Liver (tissue), 9 donors: ENCODE measurements around the gene BCAP29. TPM values are rescaled to one million over a fixed set of nuclear protein-coding genes. Genes with fewer than 3 reads are reported as not detected.

Experiments used
- DNase-seq: peaks from one replicate; pipeline ENCODE4 v3.0.0-alpha.2; 2017; ENCODE audit warnings: low spot score
- H3K27ac ChIP-seq, 2 donors: one replicate each; pipeline ENCODE4 v1.7.0; 2013; ENCODE audit warnings: inconsistent platforms in 2 of 2, low read length in 2 of 2, control low read depth in 1 of 2, low read depth in 1 of 2, mild to moderate bottlenecking in 1 of 2
- H3K27me3 ChIP-seq, 4 donors: one replicate each; pipeline versions ENCODE4 v1.6.1 to v1.7.0; 2013; ENCODE audit warnings: low read length in 3 of 4, inconsistent platforms in 1 of 4, mild to moderate bottlenecking in 1 of 4, moderate library complexity in 1 of 4; ENCODE audit not compliant: control insufficient read depth in 4 of 4, insufficient read depth in 4 of 4
- H3K36me3 ChIP-seq, 4 donors: one replicate each; pipeline versions ENCODE4 v1.6.1 to v1.7.0; 2013; ENCODE audit warnings: low read length in 3 of 4, mild to moderate bottlenecking in 3 of 4, low read depth in 1 of 4, moderate library complexity in 1 of 4; ENCODE audit not compliant: control insufficient read depth in 4 of 4, insufficient read depth in 3 of 4
- H3K4me1 ChIP-seq, 4 donors: one replicate each; pipeline versions ENCODE4 v1.6.1 to v1.7.0; 2013; ENCODE audit warnings: low read length in 3 of 4, mild to moderate bottlenecking in 3 of 4, moderate library complexity in 1 of 4; ENCODE audit not compliant: control insufficient read depth in 4 of 4, insufficient read depth in 4 of 4
- H3K4me3 ChIP-seq, 3 donors: one replicate each; pipeline versions ENCODE4 v1.6.1 to v1.7.0; 2013; ENCODE audit warnings: low read length in 3 of 3, control low read depth in 1 of 3, low read depth in 1 of 3, mild to moderate bottlenecking in 1 of 3
- H3K9ac ChIP-seq, 2 donors: one replicate each; pipeline ENCODE4 v1.7.0; 2013; ENCODE audit warnings: low read length in 2 of 2, mild to moderate bottlenecking in 2 of 2, moderate library complexity in 2 of 2, control low read depth in 1 of 2, low read depth in 1 of 2
- H3K9me3 ChIP-seq, 4 donors: one replicate each; pipeline versions ENCODE4 v1.6.1 to v1.7.0; 2013; ENCODE audit warnings: low read length in 3 of 4; ENCODE audit not compliant: control insufficient read depth in 4 of 4
- EGR1 ChIP-seq, 2 donors: IDR thresholded peaks; 2 replicates each; pipeline ENCODE4 v1.6.1; 2016 to 2018; ENCODE audit warnings: antibody characterized with exemption in 2 of 2, low read depth in 2 of 2
- FOXA1 ChIP-seq: IDR thresholded peaks from 2 replicates; pipeline ENCODE4 v1.6.1; 2016; ENCODE audit warnings: antibody characterized with exemption
- FOXA2 ChIP-seq: IDR thresholded peaks from 2 replicates; pipeline ENCODE4 v1.6.1; 2016; ENCODE audit warnings: antibody characterized with exemption
- GABPA ChIP-seq, 2 donors: IDR thresholded peaks in 1 of 2; conservative IDR thresholded peaks in 1 of 2; 2 replicates each; pipeline ENCODE4 v1.6.1; 2016; ENCODE audit warnings: antibody characterized with exemption in 2 of 2, mild to moderate bottlenecking in 1 of 2, moderate library complexity in 1 of 2
- HNF4A ChIP-seq, 2 donors: conservative IDR thresholded peaks; 2 replicates each; pipeline ENCODE4 v1.6.1; 2016; ENCODE audit warnings: antibody characterized with exemption in 2 of 2, mild to moderate bottlenecking in 2 of 2
- HNF4G ChIP-seq: IDR thresholded peaks from 2 replicates; pipeline ENCODE4 v1.6.1; 2016; ENCODE audit warnings: antibody characterized with exemption
- JUND ChIP-seq, 2 donors: IDR thresholded peaks; 2 replicates each; pipeline ENCODE4 v1.6.1; 2016; ENCODE audit warnings: antibody characterized with exemption in 2 of 2
- NR2F2 ChIP-seq: IDR thresholded peaks from 2 replicates; pipeline ENCODE4 v1.6.1; 2016; ENCODE audit warnings: antibody characterized with exemption
- RAD21 ChIP-seq, 2 donors: IDR thresholded peaks; 2 replicates each; pipeline ENCODE4 v1.6.1; 2016; ENCODE audit warnings: antibody characterized with exemption in 2 of 2, mild to moderate bottlenecking in 2 of 2
- RXRA ChIP-seq, 2 donors: IDR thresholded peaks; 2 replicates each; pipeline ENCODE4 v1.6.1; 2017 to 2018; ENCODE audit warnings: antibody characterized with exemption in 2 of 2, mild to moderate bottlenecking in 1 of 2
- SP1 ChIP-seq: IDR thresholded peaks from 2 replicates; pipeline ENCODE4 v1.6.1; 2018; ENCODE audit warnings: antibody characterized with exemption, mild to moderate bottlenecking
- TAF1 ChIP-seq: conservative IDR thresholded peaks from 2 replicates; pipeline ENCODE4 v1.6.1; 2016; ENCODE audit warnings: antibody characterized with exemption, mild to moderate bottlenecking
- YY1 ChIP-seq: IDR thresholded peaks from 2 replicates; pipeline ENCODE4 v1.6.1; 2016; ENCODE audit warnings: antibody characterized with exemption, mild to moderate bottlenecking
- WGBS: extraction: QIAGEN DNeasy Blood & Tissue Kit; methylation state at CpG from one replicate; pipeline ENCODE4 v1.1.7; 2013; 5-methylcytosine and 5-hydroxymethylcytosine counted together
- polyA plus RNA-seq, 2 donors: library from polyadenylated mRNA; stranded (reverse) in 1 of 2; unstranded in 1 of 2; fragments of 200-250 nt in 1 of 2; fragments of >200 nt in 1 of 2; fragmentation: Nextera tagmentation in 1 of 2; extraction: Ambion mirVana in 1 of 2; gene quantifications; one replicate each; pipeline versions ENCODE4 v1.2.1 to v1.2.3, GENCODE V29; 2013 to 2015
- total RNA-seq, 2 donors: library from RNA; depleted of rRNA; stranded (reverse); fragments of >200 nt; gene quantifications; one replicate each; pipeline ENCODE4 v1.2.3, GENCODE V29; 2014
- TF ChIP-seq, protein P1 (sequence below): IDR thresholded peaks from 2 replicates; pipeline ENCODE4 v1.6.1; 2016; ENCODE audit warnings: antibody characterized with exemption
- TF ChIP-seq, protein P2 (sequence below): IDR thresholded peaks from 2 replicates; pipeline ENCODE4 v1.6.1; 2016; ENCODE audit warnings: antibody characterized with exemption
- TF ChIP-seq, protein P3 (sequence below): fragments of 150-350 bp; IDR thresholded peaks from 2 replicates; pipeline ENCODE4 v1.5.1; 2017; ENCODE audit warnings: improper control_type of control experiment, low read depth, low read length; ENCODE audit not compliant: missing input control
- TF ChIP-seq, protein P4 (sequence below): IDR thresholded peaks from 2 replicates; pipeline ENCODE4 v1.6.1; 2016; ENCODE audit warnings: antibody characterized with exemption
- TF ChIP-seq, protein P5 (sequence below): IDR thresholded peaks from 2 replicates; pipeline ENCODE4 v1.6.1; 2016; ENCODE audit warnings: antibody characterized with exemption, mild to moderate bottlenecking
- donor health status: healthy.
- donor health status: healthy.
- donor health status: healthy.
- donor health status: healthy.
- donor health status: healthy.

The BCAP29 gene
- total and polyA plus RNA-seq, 4 donors = 19.5 to 77.7 (median 36.9) TPM

DNA sequence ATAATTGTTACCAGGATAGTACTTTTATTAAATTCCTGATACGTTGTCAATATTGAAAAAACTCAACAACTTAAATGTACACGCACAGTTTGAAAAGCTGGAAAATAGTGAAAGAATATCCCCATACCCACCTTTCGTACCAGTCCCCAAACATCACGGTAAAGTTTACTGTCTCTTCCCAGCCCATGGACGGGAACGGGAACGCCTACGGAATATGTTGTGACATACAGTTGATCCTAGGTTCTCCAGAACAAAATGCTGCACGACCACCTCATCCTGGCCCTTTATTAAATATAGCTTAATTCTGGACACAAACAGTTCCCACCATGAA lies 527 bp upstream of the BCAP29 start:
- H3K36me3 ChIP-seq = peaks cover 0 to 6% (median 0%) of the 10 kb centered on the region in 4 donors
- H3K4me1 ChIP-seq = peaks cover 0 to 21% (median 5%) of the 10 kb centered on the region in 4 donors
- H3K27ac ChIP-seq = peak overlapping the region; percentile 83 to 88
- WGBS = 7% methylated on average over 9 of the region's 9 CpGs
- peak overlapping the region; percentile 14 to 57 for H3K9ac ChIP-seq
- DNase-seq = no peak
- peak overlapping the region; percentile 67 to 85 (median 80) for H3K4me3 ChIP-seq
- no peaks in the 10 kb centered on the region for H3K9me3 ChIP-seq
- H3K27me3 ChIP-seq = no peaks in the 10 kb centered on the region
- no peak for TF ChIP-seq EGR1 (IDR thresholded peaks at IDR 0.05; ENCODE audit: low read depth in 2 of 2)
- no peak for TF ChIP-seq HNF4G
- TF ChIP-seq YY1 = no peak
- TF ChIP-seq, protein P1, sequence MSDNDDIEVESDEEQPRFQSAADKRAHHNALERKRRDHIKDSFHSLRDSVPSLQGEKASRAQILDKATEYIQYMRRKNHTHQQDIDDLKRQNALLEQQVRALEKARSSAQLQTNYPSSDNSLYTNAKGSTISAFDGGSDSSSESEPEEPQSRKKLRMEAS = no peak
- no peak for TF ChIP-seq RXRA (IDR thresholded peaks at IDR 0.05)
- TF ChIP-seq FOXA2 = no peak
- no peak for TF ChIP-seq FOXA1
- TF ChIP-seq, protein P2, sequence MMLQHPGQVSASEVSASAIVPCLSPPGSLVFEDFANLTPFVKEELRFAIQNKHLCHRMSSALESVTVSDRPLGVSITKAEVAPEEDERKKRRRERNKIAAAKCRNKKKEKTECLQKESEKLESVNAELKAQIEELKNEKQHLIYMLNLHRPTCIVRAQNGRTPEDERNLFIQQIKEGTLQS = no peak
- no peak for TF ChIP-seq JUND (IDR thresholded peaks at IDR 0.05)
- no peak for TF ChIP-seq RAD21 (IDR thresholded peaks at IDR 0.05)
- no peak for TF ChIP-seq SP1
- TF ChIP-seq, protein P3, sequence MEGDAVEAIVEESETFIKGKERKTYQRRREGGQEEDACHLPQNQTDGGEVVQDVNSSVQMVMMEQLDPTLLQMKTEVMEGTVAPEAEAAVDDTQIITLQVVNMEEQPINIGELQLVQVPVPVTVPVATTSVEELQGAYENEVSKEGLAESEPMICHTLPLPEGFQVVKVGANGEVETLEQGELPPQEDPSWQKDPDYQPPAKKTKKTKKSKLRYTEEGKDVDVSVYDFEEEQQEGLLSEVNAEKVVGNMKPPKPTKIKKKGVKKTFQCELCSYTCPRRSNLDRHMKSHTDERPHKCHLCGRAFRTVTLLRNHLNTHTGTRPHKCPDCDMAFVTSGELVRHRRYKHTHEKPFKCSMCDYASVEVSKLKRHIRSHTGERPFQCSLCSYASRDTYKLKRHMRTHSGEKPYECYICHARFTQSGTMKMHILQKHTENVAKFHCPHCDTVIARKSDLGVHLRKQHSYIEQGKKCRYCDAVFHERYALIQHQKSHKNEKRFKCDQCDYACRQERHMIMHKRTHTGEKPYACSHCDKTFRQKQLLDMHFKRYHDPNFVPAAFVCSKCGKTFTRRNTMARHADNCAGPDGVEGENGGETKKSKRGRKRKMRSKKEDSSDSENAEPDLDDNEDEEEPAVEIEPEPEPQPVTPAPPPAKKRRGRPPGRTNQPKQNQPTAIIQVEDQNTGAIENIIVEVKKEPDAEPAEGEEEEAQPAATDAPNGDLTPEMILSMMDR = no peak
- TF ChIP-seq NR2F2 = no peak
- TF ChIP-seq, protein P4, sequence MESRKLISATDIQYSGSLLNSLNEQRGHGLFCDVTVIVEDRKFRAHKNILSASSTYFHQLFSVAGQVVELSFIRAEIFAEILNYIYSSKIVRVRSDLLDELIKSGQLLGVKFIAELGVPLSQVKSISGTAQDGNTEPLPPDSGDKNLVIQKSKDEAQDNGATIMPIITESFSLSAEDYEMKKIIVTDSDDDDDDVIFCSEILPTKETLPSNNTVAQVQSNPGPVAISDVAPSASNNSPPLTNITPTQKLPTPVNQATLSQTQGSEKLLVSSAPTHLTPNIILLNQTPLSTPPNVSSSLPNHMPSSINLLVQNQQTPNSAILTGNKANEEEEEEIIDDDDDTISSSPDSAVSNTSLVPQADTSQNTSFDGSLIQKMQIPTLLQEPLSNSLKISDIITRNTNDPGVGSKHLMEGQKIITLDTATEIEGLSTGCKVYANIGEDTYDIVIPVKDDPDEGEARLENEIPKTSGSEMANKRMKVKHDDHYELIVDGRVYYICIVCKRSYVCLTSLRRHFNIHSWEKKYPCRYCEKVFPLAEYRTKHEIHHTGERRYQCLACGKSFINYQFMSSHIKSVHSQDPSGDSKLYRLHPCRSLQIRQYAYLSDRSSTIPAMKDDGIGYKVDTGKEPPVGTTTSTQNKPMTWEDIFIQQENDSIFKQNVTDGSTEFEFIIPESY = no peak
- no peak for TF ChIP-seq HNF4A (conservative IDR thresholded peaks at IDR 0.05)

DNA sequence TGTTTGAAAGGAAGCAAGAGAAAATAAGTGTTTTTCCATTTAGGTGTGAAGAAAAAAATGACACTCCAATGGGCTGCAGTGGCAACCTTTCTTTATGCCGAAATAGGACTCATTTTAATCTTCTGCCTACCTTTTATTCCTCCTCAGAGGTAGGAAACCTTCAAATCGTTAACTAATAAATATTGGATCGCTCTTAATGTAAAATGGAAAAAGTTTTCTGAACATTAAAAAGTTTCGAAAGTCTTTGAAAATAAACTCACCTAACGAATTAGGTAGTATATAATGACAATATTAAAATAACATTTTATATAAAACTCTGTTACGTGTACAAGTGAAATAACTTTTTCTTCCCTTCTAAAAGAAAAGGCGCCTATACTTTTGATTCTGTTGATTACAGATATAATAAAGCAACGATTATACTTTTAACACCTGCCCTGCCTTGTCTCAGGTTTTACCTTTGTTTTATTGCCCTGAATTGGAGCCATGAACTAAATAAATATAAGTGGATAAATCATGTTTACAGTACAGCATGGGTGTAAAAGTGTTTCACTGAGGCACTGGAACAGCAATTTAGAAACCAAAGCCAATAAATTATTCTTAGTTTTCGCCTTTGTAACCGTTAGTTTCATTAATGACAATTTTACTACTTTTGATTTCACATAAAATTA lies 804 bp downstream of the BCAP29 start:
- DNase-seq = no peak
- WGBS = 45% methylated on average over 10 of the region's 10 CpGs
- Histone ChIP-seq H3K27ac (peak overlapping the region; percentile 83 to 88), H3K4me1 (peaks cover 0 to 21% (median 5%) of the 10 kb centered on the region in 4 donors), H3K27me3 (no peaks in the 10 kb centered on the region), H3K9ac (peak overlapping the region; percentile 57 to 83), H3K9me3 (no peaks in the 10 kb centered on the region), H3K4me3 (peak overlapping the region; percentile 67 to 85 (median 80)), H3K36me3 (peaks cover 0 to 3% (median 0%) of the 10 kb centered on the region in 4 donors)
- TF ChIP-seq, protein P5, sequence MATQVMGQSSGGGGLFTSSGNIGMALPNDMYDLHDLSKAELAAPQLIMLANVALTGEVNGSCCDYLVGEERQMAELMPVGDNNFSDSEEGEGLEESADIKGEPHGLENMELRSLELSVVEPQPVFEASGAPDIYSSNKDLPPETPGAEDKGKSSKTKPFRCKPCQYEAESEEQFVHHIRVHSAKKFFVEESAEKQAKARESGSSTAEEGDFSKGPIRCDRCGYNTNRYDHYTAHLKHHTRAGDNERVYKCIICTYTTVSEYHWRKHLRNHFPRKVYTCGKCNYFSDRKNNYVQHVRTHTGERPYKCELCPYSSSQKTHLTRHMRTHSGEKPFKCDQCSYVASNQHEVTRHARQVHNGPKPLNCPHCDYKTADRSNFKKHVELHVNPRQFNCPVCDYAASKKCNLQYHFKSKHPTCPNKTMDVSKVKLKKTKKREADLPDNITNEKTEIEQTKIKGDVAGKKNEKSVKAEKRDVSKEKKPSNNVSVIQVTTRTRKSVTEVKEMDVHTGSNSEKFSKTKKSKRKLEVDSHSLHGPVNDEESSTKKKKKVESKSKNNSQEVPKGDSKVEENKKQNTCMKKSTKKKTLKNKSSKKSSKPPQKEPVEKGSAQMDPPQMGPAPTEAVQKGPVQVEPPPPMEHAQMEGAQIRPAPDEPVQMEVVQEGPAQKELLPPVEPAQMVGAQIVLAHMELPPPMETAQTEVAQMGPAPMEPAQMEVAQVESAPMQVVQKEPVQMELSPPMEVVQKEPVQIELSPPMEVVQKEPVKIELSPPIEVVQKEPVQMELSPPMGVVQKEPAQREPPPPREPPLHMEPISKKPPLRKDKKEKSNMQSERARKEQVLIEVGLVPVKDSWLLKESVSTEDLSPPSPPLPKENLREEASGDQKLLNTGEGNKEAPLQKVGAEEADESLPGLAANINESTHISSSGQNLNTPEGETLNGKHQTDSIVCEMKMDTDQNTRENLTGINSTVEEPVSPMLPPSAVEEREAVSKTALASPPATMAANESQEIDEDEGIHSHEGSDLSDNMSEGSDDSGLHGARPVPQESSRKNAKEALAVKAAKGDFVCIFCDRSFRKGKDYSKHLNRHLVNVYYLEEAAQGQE = no peak
- TF ChIP-seq EGR1 (IDR thresholded peaks at IDR 0.05; ENCODE audit: low read depth in 2 of 2) = no peak
- peak; percentile 38 for TF ChIP-seq YY1
- TF ChIP-seq RXRA (IDR thresholded peaks at IDR 0.05) = no peak
- TF ChIP-seq TAF1 = no peak
- TF ChIP-seq, protein P2 = no peak
- TF ChIP-seq SP1 = no peak
- TF ChIP-seq FOXA2 = no peak
- TF ChIP-seq GABPA (IDR thresholded peaks at IDR 0.05 in 1 of 2, conservative IDR thresholded peaks at IDR 0.05 in 1 of 2) = no peak
